Pancreas (tissue), 10 donors: ENCODE measurements around the gene ZC3H7B. TPM values are rescaled to one million over a fixed set of nuclear protein-coding genes. Genes with fewer than 3 reads are reported as not detected.
A peak's percentile ranks its signal among the peaks of the same experiment; 100 is the strongest.

Experiments used
- ATAC-seq, 4 donors: fragments of 200-7000 bp; cut with Tn5 transposase; one replicate each; pipeline versions ENCODE4 v1.8.0 to v1.9.1; 2020; ENCODE audit warnings: mild to moderate bottlenecking in 4 of 4, moderate library complexity in 4 of 4
- DNase-seq, 6 donors: peaks; one replicate each; pipeline ENCODE4 v3.0.0-alpha.2; 2020
- FAIRE-seq: peaks from 2 replicates; lab custom pipeline; 2012; peaks lifted over from hg19 to GRCh38; lab: Jason Lieb, UNC
- H3K27ac ChIP-seq, 4 donors: fragments of 200-600 bp; sonication (generic); 1 replicate in 3 of 4; 2 replicates in 1 of 4; pipeline versions ENCODE4 v1.5.0 to v1.8.0; 2020
- H3K27me3 ChIP-seq, 4 donors: fragments of 200-600 bp; one replicate each; pipeline ENCODE4 v1.8.0; 2021
- H3K36me3 ChIP-seq, 3 donors: fragments of 200-600 bp; sonication (generic) in 1 of 3; one replicate each; pipeline versions ENCODE4 v1.5.0 to v1.8.0; 2020 to 2021
- H3K4me1 ChIP-seq, 3 donors: fragments of 200-600 bp; one replicate each; pipeline ENCODE4 v1.8.0; 2021
- H3K4me3 ChIP-seq, 4 donors: fragments of 200-600 bp; sonication (generic) in 2 of 4; one replicate each; pipeline versions ENCODE4 v1.5.0 to v1.8.0; 2020 to 2021
- H3K9me3 ChIP-seq, 4 donors: fragments of 200-600 bp; one replicate each; pipeline ENCODE4 v1.8.0; 2021
- WGBS, 2 donors: extraction: QIAGEN DNeasy Blood & Tissue Kit; methylation state at CpG; one replicate each; pipeline ENCODE4 v1.1.7; 2013; 5-methylcytosine and 5-hydroxymethylcytosine counted together
- intact Hi-C, 3 donors: fragments of 100-400 bp; cut with DNase I; formaldehyde crosslinking; loops; one replicate each; pipeline versions ENCODE4 v1.11.1 to v1.14.2; 2022
- polyA plus RNA-seq, 2 donors: library from polyadenylated mRNA; stranded (reverse); fragments of 200-250 nt; gene quantifications; one replicate each; pipeline ENCODE4 v1.2.3, GENCODE V29; 2013
- total RNA-seq, 6 donors: library from RNA; stranded (reverse); fragmentation: NEBNext Ultra II Directional in 4 of 6; extraction: Animal tissue kit (Norgen Biotek cat#: 25700) in 4 of 6; gene quantifications; one replicate each; pipeline versions ENCODE4 v1.2.1 to v1.2.4, GENCODE V29; 2021 to 2023
- TF ChIP-seq, protein P1 (sequence below), 4 donors: fragments of 200-600 bp; sonication (generic) in 3 of 4; IDR thresholded peaks; one replicate each; pipeline versions ENCODE4 v1.5.0 to v1.8.0; 2021; ENCODE audit warnings: antibody characterized with exemption in 4 of 4
- donor health status: healthy with polysubstance abuse.
- donor health status: DM: no; HTN: no; CAD: no; lungs with moderate emphysema.
- donor health status: DM: no; HTN: no; CAD: no.
- donor health status: control.
- donor health status: control.
- donor health status: Bipolar disorder and iron deficiency.
- donor health status: DM: yes; HTN: yes; CAD: no.
- donor health status: DM: no; HTN: no; CAD: no.
- donor health status: DM: no; HTN: no; CAD: no.
- donor health status: DM: yes; HTN: yes; CAD: no.

The ZC3H7B gene, protein sequence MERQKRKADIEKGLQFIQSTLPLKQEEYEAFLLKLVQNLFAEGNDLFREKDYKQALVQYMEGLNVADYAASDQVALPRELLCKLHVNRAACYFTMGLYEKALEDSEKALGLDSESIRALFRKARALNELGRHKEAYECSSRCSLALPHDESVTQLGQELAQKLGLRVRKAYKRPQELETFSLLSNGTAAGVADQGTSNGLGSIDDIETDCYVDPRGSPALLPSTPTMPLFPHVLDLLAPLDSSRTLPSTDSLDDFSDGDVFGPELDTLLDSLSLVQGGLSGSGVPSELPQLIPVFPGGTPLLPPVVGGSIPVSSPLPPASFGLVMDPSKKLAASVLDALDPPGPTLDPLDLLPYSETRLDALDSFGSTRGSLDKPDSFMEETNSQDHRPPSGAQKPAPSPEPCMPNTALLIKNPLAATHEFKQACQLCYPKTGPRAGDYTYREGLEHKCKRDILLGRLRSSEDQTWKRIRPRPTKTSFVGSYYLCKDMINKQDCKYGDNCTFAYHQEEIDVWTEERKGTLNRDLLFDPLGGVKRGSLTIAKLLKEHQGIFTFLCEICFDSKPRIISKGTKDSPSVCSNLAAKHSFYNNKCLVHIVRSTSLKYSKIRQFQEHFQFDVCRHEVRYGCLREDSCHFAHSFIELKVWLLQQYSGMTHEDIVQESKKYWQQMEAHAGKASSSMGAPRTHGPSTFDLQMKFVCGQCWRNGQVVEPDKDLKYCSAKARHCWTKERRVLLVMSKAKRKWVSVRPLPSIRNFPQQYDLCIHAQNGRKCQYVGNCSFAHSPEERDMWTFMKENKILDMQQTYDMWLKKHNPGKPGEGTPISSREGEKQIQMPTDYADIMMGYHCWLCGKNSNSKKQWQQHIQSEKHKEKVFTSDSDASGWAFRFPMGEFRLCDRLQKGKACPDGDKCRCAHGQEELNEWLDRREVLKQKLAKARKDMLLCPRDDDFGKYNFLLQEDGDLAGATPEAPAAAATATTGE
- total RNA-seq (10 to 100 TPM; 20.9 to 46.8 (median 27.0) TPM), polyA plus RNA-seq (10 to 100 TPM; 24.7 to 36.3 TPM)

DNA sequence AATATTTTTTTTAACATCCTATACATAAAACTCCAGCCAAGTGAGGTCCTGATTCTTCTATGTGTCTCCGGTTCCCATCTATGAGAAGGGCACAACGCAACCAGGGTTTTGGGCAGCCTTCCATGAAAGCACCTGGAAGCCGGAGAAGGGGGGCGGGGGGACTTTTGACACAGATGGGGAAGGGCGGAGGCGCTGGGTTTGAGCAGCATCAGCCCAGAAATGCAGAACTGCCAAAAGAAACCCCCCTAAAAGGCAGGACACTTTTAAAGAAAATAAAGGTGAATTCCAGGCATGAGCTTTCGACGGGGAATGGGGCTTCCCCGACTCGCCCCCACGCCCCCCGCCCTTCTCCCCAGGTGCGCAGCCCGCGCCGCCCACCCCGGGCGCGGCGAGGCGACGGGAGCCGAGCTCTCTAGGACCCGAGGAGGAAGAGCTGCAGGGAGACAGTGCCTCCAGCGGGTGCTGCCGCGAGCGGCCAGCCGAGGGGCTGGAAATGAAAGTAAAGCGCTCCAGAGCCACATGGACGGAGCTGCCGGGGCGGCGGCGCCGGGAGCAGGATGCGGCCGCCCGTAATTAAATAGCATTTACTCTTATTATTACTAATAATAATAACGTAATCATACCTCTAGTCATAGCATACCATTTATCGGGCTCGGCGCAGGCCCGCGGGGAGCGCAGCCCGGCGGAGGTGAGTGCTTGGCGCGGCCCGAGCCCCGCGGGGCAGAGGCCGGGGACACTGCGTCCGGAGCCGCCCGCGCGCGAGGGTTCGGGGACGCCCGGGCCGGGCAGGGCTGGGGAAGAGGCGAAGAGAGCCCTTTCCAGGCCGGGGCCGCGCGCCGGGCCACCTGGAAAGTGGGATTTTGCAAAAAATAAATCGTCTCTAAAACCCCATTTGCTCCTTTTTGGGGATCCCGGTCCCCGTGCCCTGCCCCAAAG lies at the start of gene ZC3H7B:
Gene ZC3H7B (plus strand): TSS at position 441 of the 936 bp plus-strand sequence. CDS start 19,136 bp downstream, outside the sequence.
- TF ChIP-seq, protein P1, sequence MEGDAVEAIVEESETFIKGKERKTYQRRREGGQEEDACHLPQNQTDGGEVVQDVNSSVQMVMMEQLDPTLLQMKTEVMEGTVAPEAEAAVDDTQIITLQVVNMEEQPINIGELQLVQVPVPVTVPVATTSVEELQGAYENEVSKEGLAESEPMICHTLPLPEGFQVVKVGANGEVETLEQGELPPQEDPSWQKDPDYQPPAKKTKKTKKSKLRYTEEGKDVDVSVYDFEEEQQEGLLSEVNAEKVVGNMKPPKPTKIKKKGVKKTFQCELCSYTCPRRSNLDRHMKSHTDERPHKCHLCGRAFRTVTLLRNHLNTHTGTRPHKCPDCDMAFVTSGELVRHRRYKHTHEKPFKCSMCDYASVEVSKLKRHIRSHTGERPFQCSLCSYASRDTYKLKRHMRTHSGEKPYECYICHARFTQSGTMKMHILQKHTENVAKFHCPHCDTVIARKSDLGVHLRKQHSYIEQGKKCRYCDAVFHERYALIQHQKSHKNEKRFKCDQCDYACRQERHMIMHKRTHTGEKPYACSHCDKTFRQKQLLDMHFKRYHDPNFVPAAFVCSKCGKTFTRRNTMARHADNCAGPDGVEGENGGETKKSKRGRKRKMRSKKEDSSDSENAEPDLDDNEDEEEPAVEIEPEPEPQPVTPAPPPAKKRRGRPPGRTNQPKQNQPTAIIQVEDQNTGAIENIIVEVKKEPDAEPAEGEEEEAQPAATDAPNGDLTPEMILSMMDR (IDR thresholded peaks at IDR 0.05) = peak in 3 of 4 donors; percentile 22 to 43 (median 26)
- H3K27ac ChIP-seq = peak within 1 kb of the TSS; percentile 57 to 79 (median 76)
- peak within 1 kb of the TSS; percentile 59 to 98 (median 87) for H3K4me3 ChIP-seq
- no peaks in the 10 kb centered on the region for H3K36me3 ChIP-seq
- DNase-seq (peak; percentile 80 to 94 (median 84)), FAIRE-seq (no peak), ATAC-seq (peak; percentile 96 to 98 (median 97))
- no peaks in the 10 kb centered on the region for H3K9me3 ChIP-seq
- 1% methylated on average over 51 to 74 of the region's 74 CpGs for WGBS, 2 donors
- intact Hi-C loops = loop anchor here in 1 of 3 donors (10.0 kb wide), 1 partner anchor 63 kb away; no protein-coding TSS in a partner anchor
- H3K27me3 ChIP-seq = no peaks in the 10 kb centered on the region
- H3K4me1 ChIP-seq = peaks cover 0 to 8% (median 4%) of the 10 kb centered on the region in 3 donors

GRCh38 chr22:41252365-41252764 lies 49.0 kb upstream of the ZC3H7B start:
- Histone ChIP-seq H3K9me3 (no peaks in the 10 kb centered on the region), H3K36me3 (peaks cover 4 to 76% (median 35%) of the 10 kb centered on the region in 3 donors), H3K4me1 (no peaks in the 10 kb centered on the region), H3K27me3 (no peaks in the 10 kb centered on the region), H3K4me3 (no peak overlapping the region), H3K27ac (no peak overlapping the region)
- WGBS, 2 donors = 95 to 97% methylated on average over 8 of the region's 8 CpGs
- TF ChIP-seq, protein P1 (IDR thresholded peaks at IDR 0.05) = no peak
- FAIRE-seq = no peak
- ATAC-seq = no peak
- DNase-seq = no peak
- intact Hi-C loops = no loop called here

- 93 to 96% methylated on average over 7 of the region's 7 CpGs for WGBS, 2 donors
These were observed 47.1 kb upstream of the ZC3H7B start for GRCh38 chr22:41254230-41254629.

More at GRCh38 chr22:41254230-41254629, 47.1 kb upstream of the ZC3H7B start:
- TF ChIP-seq, protein P1 (IDR thresholded peaks at IDR 0.05) = no peak
- H3K9me3 ChIP-seq = no peaks in the 10 kb centered on the region
- no peak overlapping the region for H3K4me3 ChIP-seq
- H3K36me3 ChIP-seq = peaks cover 4 to 70% (median 28%) of the 10 kb centered on the region in 3 donors
- no peak for FAIRE-seq
- no peak overlapping the region for H3K27ac ChIP-seq
- H3K4me1 ChIP-seq = no peaks in the 10 kb centered on the region
- H3K27me3 ChIP-seq = no peaks in the 10 kb centered on the region
- no peak for ATAC-seq
- intact Hi-C loops = loop anchor here in 1 of 3 donors (2.0 kb wide), 1 partner anchor 27 kb away; no protein-coding TSS in a partner anchor
- no peak for DNase-seq
